GM21528 (cell line): ENCODE results near the gene CLEC4G.

Experiments used
- ATAC-seq: cut with Tn5 transposase; IDR thresholded peaks from one replicate; pipeline ENCODE4 v1.9.1; 2021; ENCODE audit warnings: mild to moderate bottlenecking, moderate library complexity; ENCODE audit not compliant: unreplicated experiment, low FRiP score

Gene CLEC4G

DNA sequence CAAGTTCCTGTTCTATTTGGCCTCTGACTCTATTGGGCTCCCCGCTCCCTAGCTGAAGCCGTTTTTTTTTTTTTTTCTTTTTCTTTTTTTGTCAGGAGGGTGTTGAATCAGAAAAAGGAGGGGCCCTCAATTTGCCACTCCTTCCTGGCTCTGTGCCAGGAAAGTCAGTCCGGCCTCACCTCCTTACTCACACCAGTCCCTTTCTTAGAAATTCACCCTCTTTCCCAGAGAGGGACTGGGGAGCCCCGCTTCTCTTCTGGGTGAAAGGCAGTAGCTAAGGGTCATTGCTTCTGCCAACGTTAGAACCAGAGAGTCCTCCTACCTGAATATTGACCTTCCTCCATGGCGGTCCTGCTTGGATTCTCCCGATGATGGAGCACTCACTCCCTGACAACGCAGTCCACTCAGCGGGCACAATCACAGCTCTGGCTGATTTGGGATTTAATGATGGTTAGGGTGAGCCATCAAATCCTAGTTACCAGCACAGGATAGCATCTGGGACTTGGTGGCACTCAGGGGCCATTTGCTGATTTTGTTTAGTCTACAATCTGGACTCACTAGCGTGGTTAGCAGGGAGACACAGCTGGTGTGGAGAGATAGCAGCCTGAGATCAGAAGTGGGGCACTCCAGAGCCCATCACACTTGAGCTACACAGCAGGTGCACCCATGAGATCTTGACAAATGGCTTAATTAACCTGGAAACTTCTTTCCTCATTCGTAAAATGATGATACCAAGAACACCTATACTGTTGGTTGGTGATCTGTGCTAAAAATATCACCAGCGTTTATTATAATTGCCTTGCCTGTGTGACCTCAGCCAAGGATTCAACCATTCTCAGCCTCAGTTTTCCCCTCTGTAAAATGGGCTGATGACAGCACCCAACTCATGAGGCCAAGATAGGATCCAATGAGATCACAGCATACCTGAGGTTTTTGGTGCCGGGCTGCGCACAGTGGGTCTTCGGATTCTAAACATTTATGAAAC is 32.2 kb downstream of the CLEC4G start:
- no peak for ATAC-seq

DNA sequence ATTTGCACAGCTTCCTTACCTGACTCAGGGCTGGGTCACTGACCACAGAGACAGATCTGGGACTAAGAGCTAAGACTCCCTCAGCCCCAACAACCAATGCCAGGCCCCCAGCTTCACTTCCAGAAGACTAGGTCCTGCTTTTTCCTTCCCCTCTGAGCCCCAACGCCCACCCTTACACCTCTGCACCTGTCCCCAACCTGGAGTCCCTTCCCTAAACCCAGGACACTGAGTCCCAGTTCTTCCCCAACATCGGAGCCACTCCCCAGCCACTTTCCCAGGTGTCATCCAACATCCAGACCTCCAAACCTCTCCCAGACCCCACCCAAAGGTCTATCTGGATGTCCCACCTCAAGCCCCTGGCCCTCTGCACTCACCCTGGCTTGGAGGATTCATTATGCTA is 32.9 kb downstream of the CLEC4G start:
- ATAC-seq: no peak

DNA sequence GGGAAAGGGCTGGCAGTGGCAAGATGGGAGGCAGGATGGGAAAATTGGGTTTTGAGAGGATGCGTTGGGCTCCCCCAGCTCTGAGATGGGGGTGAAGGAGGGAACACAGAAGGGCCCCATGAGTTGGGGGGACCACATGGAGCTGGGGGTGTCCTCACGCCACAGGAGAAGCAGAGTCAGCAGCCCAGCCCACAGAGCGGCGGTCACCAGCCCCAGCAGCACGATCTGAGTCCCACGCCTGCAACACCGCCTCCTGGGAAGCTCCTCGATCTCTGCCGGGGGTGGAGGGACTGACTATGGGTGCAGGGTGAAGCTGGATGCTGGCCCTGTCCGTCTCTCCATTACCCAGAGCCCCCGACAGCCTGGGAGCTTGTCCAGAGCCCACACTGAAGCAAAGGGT is 33.3 kb downstream of the CLEC4G start:
- ATAC-seq: no peak

DNA sequence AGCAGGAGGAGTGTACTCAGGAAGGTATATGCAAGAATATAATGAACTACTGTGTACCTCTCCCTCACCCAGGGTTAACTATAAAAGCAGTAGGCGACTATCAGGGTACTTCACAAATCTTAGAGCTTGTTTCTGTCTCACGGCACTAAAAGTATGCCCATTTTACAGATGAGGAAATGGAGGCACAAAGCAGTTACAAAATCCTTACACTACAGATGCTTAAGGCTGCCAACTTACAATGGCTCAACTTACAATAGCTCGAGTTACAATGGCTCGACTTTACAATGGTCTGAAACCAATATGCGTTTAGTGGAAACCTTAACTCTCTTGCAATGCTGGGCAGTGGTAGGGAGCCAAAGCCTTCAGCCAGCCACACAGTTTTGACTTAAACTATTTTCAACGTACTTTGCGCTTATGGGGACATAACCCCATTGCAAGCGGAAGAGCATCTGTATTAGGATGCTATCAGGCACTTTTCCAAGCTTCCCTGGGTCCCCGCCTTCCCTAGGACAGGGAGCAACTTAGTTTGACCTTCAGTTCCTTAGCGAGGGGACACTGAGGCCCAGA is 34.1 kb downstream of the CLEC4G start:
- no peak for ATAC-seq

DNA sequence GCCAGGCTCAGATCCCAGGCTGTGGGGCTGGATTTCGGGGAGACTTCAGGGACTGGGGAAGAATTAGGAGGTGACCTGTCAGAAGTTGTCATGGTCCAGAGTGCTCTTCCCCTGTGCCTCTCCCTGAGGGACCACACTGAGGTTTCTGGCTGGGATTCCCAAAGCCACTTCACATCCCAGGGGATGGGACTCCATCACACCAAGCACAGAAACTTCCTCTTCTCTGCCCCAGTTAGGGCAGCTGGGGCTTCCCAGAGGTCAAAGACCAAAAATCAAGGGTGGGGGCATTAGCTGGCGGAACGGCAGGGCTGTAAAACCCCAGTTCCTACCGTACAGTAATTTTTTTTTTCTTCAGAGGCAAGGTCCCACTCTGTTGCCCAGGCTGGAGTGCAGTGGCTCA is 37.4 kb downstream of the CLEC4G start:
- ATAC-seq: no peak

DNA sequence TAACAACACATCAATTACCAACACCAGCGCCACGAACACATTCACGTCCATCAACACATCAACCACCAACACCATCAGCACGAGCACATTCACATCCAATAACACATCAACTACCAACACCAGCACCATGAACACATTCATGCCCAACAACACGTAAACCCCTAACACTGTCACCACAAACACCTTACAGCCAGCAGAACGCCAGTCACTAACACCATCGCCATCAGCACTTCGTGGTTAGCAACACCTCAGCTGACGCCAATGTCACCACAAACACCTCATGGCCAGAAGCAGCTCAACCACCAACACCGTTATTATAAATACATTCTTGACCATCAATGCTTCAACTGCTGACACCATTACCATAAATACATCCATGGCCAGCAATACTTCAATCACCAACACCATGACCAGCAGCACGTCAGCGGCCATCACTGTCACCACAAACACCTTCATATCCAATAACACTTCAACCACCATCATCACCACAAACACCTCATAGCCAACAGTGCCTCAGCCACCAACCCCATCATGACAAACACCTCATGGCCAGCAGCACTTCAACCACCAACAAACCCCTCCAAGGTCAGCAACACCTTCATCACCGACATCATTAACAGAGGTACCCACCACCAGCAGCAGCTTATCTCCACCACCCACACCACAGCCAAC is 39.4 kb downstream of the CLEC4G start:
- ATAC-seq: no peak

DNA sequence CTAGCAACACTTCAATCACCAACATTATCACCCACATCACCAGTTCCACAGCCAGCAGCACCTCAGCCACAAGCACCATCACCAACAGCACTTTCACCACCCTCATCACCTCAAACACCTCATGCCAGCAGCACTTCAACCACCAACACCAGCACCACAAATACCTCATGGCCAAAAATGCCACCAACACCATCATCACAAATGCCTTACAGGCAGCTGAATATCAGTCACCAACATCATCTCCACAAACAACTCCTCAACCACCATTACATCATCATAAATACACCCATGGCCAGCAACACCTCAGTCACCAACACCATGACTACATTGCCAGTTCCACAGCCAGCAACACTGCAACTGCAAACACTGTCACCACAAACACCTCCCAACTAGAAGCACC is 40.4 kb downstream of the CLEC4G start:
- no peak for ATAC-seq

DNA sequence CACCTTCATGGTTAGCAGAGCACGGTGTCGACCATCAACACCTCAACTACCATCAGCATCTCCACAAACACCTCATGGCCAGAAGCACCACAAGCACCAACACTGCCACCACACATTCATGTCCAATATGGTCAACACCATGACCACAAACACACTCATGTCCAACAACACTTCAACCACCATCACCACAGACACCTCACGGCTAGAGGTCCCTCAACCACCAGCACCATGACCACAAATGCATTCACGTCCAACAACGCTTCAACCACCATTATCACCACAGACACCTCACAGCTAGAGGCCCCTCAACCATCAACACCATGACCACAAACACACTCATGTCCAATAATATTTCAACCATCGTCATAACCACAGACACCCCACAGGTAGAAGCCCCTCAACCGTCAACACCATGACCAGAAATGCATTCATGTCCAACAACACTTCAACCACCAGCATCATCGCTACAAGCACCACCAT is 41.1 kb downstream of the CLEC4G start:
- no peak for ATAC-seq

DNA sequence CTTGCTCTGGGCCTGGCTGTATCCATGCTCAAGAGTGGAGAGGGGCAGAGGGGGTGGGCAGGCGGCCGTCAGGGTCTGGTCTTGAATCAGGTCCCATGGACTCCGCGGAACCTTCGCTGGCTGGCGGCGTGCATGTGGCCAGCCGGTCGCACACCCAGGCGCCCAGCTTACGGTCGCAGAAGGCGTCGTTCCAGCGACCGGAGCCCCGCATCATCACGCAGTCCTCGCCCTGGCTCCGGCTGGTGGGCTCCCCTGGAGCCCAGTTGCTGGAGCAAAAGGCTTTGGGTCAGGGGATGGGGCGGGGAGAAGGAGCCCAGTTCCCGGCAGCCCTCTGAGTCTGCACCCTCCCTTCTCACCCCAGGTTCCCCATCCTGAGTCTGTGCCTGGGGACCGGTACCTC is 42.7 kb downstream of the CLEC4G start:
- no peak for ATAC-seq

DNA sequence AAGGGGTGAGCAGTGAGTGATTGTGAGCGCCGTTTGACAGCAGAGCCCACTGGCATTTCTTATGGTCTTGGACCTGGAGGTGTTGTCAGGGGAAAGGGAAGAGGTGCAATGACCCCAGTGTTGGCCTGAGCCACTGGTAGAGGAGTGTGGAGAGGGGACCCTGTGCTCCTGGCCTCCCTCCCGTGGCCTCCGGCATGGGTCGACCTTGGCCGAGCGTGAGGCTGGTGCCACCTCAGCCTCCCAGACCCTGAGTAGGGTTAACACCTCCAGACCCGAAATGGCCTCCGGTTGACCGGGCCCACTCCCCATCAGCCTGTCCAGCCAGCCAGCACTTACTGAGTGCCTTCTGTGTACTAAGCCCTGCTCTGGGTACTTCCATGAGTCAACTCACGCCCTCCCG is 44.7 kb downstream of the CLEC4G start:
- no peak for ATAC-seq

DNA sequence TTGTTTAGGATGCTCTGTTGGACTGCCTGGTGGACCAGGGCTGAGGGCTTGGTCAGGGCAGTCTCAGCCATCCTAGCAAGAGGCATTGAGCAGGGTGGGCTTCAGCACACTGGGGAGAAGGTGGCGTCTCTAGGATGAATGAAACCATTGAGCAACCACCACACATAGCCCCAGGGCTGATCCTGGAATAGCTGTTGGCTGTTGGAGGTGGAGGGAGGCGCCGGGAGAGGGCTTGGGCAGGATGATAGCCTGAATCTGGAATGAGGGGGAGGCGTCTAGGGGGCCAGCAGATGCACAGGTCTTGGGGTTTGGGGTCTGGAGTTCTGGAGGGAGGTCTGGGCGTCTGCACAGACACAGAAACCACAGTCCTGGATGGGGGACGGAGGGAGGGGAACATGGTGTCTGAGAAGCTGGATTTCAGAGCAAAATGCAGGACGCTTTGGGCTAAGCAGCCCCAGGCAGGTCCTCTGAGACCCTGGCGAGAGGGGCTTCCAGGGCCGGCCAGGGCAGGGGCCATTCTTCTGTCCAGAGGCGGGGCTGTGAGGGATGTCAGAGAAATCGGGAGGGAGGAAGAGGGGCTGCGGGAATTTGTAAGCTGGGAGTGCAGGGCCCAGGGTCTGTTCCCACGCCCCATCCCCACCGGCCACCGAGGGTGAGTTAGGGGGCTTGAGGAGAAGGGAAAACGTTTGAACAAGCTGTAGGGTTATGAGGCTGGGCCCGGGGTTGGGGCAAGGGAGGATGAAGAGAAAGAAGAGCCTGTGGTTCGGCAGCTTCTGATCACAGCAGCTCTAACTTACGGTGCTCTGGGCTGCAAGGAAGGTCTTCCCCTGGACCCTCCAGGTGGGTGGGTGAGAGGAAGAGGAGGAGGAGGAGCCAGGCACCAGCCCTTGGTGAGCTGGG is 46.1 kb downstream of the CLEC4G start:
- ATAC-seq: no peak

DNA sequence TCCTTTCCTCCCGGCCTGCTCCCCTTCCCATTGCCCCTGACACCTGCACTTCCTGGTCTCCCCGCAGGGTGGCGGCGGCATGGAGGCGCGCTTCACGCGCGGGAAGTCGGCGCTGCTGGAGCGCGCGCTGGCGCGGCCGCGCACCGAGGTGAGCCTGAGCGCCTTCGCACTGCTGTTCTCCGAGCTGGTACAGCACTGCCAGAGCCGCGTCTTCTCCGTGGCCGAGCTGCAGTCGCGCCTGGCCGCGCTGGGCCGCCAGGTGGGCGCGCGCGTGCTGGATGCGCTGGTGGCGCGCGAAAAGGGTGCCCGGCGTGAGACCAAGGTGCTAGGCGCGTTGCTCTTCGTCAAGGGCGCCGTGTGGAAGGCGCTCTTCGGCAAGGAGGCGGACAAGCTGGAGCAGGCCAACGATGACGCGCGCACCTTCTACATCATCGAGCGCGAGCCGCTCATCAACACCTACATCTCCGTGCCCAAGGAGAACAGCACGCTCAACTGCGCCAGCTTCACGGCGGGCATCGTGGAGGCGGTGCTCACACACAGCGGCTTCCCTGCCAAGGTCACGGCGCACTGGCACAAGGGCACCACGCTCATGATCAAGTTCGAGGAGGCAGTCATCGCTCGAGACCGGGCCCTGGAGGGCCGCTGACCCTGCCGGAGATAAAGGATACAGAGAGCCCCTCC is 49.6 kb downstream of the CLEC4G start:
- ATAC-seq: no peak

DNA sequence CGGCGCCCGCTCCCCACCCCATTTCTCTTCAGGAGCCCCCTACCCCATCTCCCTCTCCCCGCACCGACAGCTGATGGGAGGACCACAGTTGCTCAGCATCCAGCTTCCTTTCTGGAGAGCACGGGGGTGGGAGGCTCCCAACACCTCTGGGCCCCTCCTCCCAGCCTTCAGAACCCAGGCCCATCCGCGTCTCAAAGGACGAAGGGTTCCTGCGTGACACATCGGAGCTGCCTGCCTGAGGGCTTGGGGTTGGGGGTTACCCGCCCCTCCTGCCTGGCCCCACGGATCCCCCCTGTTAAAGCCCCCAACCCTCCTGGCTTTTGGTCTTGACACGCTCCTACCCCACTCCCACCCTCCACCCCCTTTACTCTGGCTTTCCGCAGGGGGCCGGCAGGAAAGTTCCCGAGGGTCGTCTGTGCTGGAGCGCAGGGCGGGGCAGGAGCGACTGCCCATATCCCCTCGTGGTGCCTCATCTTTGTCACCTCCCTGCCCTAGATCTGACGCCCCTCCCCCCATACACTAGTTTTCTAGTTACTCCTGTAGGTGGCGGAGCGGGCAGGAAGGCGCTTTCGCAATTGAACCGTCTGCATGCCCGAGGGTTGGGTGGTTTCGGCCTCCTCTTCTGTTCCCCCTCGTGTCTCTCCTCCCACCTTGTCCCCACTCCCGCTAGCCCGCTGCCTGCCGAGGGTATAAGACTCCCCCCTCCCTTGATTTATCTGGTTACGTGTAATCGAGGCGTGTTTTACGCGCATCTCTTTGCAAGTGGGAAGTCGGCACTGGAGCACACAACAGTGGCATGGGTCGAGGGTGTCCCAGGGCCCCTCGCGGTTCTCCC is 50.4 kb downstream of the CLEC4G start:
- no peak for ATAC-seq

DNA sequence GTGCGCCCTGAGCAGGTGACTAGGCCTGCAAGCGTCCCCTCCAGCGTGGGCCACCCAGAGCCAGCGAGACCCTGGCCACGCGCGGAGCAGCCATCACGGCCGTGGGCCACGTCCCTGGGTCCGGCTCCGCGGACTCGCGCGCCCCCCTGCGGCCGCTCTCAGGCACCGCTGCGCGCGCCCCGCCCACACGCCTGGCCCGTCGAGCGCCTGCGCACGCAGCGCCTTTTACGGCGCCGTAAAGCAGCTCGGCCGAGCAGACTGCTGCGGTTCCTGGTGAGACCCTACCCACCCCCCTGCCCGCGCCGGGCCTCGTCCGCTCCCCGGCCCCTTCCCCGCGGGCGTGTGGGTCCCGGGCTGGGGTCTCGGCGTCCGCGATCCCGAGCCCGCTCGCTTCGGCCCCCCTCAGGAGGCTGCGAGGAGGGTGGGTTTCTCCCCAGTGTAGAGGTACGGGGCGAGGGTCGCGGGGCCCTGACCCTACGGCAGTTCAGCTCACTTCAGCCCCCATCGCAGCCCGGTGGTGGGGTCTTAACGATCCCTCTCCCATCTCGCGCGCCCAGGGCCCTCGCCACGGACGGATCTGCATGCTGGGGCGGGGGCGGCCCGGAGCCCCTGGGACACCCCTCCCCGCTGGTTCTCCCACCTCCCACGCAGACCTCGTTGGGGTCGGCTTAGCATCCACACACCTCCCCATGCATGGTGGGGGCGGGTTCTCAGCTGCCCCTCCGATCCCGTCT is 51.1 kb downstream of the CLEC4G start, which contains the start of gene TRAPPC5:
Gene TRAPPC5 (plus strand): TSS at position 228 of the 734 bp plus-strand sequence. CDS start 1,421 bp downstream, outside the sequence.
- ATAC-seq: no peak

DNA sequence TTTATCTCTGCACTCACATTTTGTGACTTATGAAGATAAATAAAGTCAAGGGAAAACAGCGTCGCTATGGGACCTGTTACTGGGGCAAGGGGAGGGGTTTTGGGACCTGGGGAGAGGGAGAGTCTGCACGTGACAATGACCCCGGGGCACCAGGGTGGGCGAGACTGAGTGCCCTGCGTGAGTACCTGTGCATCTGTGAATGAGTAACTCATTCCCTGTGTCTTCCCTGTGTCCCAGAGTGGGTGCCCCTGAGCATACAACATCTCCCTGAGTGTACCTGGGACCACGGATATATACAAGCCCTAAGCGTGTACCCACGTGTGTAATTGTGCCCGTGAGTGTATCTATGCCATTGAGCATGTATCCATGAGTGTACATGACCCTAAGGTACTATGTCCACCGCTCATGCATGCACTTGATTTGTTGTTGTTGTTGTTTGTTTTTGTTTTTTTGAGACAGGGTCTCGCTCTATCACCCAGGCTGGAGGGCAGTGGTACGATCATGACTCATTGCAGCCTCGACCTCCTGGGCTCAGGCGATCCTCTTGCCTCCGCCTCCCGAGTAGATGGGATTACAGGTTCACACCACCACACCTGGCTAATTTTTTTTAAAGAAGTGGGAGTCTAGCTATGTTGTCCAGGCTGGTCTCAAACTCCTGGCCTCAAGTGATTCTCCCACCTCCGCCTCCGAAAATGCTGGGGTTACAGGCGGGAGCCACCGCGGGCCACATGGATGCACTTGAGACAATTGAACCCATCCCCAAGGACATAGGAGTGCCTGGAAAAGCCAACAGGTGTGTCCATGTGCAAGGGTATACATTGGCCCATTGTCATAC is 51.9 kb downstream of the CLEC4G start:
- no peak for ATAC-seq

DNA sequence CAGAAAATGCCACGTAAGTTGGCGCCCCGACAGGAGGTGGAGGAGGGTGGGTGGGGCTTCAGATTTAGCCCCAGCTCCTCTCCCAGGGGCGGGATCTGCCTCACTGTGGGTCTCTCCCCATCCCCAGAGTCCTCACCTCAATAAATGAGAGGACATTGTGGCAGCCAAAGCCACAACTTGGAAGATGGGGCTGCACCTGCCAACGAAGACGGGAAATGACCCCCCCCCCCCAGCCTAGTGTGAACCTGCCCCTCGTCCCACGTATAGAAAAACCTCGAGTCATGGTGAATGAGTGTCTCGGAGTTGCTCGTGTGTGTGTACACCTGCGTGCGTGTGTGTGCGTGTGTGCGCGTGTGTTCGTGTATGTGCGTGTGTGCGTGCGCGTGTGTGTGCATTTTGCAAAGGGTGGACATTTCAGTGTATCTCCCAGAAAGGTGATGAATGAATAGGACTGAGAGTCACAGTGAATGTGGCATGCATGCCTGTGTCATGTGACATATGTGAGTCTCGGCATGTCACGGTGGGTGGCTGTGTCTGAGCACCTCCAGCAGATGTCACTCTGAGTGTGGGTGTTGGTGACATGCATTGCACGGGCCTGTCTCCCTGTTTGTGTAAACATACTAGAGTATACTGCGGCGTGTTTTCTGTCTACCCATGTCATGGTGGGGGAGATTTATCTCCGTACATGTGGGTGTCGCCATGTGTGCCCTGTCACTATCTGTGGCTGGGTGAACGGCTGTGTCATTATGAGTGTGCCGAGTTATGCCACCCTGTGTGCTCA is 52.7 kb downstream of the CLEC4G start:
- no peak for ATAC-seq
